GM19193 (cell line): ENCODE results near the gene SLC39A9.

Experiments
- POLR2A ChIP-seq: IDR thresholded peaks from 4 replicates; pipeline ENCODE4 v1.6.1; 2011; ENCODE audit not compliant: insufficient read depth, insufficient read length; ENCODE audit errors: extremely low read depth

SLC39A9 gene

DNA sequence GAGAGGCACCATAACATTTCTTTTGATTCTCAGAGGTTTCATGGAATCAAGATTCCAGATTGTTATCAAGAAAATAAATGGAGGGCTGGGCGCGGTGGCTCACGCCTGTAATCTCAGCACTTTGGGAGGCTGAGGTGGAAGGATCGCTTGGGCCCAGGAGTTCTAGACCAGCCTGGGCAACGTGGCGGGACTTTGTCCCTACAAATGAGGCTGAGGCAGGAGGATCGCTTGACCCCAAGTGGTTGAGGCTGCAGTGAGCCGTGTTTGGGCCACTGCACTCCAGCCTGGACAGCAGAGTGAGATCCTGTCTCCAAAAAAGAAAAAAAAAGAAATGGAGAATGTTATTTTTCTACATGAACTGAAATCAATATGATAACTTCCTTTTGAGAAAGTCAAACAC lies 1.3 kb downstream of the SLC39A9 start:
- TF ChIP-seq POLR2A = no peak

DNA sequence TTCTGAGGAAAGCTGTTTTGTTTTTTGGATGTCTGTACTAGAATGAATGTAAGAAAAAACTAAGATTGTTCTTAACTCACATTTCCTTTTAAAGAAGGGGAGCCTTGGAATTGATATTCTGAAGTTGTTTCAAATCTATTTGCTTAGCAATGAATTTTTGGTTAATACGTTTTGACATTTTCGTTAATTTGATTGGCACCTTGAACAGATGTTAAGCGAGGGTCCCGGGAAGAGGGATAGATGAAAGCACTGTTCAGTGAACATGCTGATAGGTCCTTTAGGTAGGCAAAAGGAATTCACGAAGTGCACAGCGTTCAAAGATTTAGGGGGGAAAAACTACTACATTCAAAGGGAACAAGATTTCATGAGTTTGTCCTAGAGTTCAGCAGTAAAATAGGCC lies 1.7 kb downstream of the SLC39A9 start:
- no peak for TF ChIP-seq POLR2A

DNA sequence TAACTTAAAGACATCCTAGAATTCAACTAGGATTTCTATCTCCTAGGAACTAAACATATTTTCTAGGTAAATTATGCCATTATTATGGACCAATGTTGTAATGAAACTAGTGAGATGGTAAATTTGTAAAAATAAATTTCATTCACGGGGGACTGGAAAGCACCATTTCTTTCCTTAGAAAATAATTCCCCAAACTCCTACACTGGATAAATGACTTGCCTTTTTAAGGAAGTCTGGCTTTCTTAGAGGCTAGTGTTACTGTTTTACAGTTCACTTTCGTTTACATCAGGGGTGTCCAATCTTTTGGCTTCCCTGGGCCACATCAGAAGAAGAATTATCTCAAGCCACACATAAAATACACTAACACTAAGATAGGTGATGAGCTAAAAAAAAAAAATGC lies 3.3 kb downstream of the SLC39A9 start:
- no peak for TF ChIP-seq POLR2A

- no peak for TF ChIP-seq POLR2A
Observed at GRCh38 chr14:69404478-69404877, 6.0 kb downstream of the SLC39A9 start.

GRCh38 chr14:69404883-69405282 lies 6.4 kb downstream of the SLC39A9 start:
- TF ChIP-seq POLR2A = no peak

DNA sequence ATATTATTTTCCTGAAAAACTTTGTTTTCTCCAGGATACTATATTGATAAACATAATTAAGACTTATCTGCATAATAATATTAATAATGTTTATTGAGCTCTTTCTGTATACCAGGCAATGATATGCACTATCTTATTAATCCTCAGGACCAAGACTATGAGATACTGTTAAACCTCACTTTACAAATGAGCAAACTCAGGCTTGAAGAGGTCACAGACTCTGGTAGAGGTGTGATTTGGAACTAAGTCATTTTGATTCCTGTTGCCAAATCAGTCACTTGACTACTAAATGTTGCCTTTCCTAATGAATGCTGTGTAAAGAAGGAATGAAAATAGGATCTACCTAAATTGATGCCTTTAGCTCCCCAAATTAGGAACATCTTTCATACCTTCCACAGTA lies 7.3 kb downstream of the SLC39A9 start:
- no peak for TF ChIP-seq POLR2A

GRCh38 chr14:69408331-69408960 lies 10.0 kb downstream of the SLC39A9 start:
- TF ChIP-seq POLR2A = no peak

DNA sequence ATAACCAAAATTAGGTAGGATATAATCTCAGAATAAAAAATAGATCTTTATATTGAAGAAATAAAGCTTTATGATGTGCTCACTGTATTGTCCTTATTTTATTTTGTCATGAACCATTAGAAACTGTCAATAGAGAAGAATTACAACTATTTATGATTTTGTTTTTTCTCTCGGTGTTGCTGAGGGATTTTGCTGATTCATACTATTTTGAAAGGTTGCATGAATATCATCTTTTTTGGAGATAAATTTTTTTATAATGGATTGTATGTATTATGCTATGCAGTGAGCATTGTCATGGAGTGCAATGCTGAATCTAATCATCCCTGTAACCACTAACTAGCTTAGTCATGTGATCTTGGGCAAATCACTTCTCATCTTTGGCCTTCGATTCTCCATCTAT lies 15.0 kb downstream of the SLC39A9 start:
- no peak for TF ChIP-seq POLR2A

- TF ChIP-seq POLR2A = no peak
Observed at GRCh38 chr14:69423279-69423678, 24.8 kb downstream of the SLC39A9 start.

GRCh38 chr14:69424149-69424923 lies 25.8 kb downstream of the SLC39A9 start:
- TF ChIP-seq POLR2A = no peak

DNA sequence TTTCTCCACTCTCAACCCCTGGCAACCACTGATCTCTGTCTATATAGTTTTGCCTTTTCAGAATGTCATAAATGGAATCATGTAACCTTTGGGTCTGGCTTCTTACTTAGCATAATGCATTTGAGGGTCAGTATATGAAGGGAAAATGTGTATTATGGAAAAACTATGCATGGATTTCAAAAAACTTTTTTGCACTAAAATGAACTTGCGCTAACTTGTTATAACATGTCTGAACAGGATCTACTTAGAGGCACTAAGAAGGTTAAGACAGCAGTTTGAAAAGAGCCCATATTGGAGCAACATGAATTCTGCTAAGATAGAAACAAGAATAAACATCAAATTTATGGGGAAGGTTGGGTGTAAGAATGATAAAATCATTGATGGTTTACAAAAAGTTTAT lies 29.1 kb downstream of the SLC39A9 start:
- TF ChIP-seq POLR2A = no peak

DNA sequence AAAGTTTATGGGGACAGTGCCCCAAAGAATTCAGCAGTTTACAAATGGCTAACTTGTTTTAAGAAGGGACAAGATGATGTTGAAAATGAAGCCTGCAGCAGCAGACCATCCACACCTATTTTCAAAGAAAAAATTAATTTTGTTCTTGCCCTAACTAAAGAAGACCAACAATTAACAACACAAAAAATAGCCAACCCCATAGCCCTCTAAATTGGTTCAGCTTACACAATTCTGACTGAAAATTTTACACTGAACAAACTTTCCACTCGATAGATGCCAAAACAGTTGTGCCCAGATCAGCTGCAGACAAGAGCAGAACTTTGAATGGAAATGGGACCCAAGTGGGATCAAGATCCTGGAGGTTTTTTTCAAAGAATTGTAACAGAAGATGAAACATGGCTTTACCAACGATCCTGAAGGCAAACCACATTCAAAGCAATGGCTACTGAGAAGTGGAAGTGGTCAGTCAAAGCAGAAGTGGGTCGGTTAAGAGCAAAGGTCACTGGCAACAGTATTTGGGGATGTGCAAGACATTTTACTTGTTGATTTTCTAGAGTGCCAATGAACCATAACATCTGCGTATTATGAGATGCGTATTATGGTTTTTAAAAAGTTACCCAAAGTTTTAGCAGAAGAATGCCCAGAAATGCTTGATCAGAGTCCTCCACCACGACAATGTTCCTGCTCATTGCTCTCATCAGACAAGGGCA lies 30.0 kb downstream of the SLC39A9 start:
- no peak for TF ChIP-seq POLR2A

GRCh38 chr14:69429643-69430042 lies 31.2 kb downstream of the SLC39A9 start:
- no peak for TF ChIP-seq POLR2A

DNA sequence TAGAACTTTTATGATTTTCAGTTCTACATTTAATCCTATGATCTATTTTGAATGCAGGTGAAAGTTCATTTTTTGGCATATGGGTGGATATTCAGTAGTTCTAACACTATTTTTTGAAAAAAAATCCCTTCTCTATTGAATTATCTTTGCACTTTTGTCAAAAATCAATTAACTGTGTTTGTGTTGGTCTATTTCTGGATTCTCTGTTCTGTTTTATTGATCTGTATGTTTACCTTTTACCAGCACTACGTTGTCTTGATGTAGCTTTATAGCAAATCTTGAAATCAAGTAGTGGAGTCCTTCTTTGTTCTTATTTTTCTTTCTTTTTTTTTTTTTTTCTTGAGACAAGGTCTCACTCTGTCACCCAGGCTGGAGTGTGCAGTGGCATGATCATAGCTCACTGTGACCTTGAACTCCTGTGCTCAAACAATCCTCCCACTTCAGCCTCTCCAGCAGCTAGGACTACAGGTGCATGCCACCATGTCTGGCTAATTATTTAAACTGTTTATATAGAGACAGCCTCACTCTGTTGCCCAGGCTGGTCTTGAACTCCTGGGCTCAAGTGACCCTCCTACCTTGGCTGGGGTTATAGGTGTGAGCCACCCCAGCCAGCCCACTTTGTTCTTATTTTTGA lies 31.9 kb downstream of the SLC39A9 start:
- TF ChIP-seq POLR2A = no peak

GRCh38 chr14:69432364-69432763 lies 33.9 kb downstream of the SLC39A9 start:
- no peak for TF ChIP-seq POLR2A
